ENCODE results near the gene SMAD9.
A peak's percentile ranks its signal among the peaks of the same experiment; 100 is the strongest.

Gene SMAD9

GRCh38 chr13:36919833-36920615, at the start of gene SMAD9:
SMAD9 (minus strand) TSS chr13:36920238; CDS start chr13:36879689, 40,549 bp downstream.
- DNase-seq (ENCODE audit: low read depth in 2 of 2): peak in 1 of 2 donors; percentile 5

- DNase-seq (ENCODE audit: low read depth in 2 of 2): no peak
These were observed 46.4 kb upstream of the SMAD9 start for GRCh38 chr13:36966404-36966803.

DNA sequence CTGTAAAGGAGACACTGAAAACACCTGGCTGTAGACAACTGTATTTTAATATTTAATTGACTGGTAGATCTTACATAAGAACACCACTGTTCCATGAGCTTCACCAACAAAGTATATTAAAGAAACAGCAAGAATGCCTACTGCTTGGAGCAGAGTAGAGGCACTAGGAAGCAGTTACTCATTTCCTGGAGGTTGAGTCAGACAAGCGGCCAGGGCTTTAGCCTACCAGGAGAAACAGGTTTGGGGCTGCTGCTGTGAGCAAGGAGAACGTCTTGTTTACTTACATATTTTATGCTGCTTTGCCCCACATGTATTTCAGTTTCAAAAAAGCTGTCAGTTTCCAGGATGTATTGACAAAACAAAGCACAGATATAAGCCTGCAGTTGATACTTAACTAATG, 45.7 kb upstream of the SMAD9 start:
- DNase-seq (ENCODE audit: low read depth in 2 of 2): no peak

GRCh38 chr13:36959456-36960116, 39.5 kb upstream of the SMAD9 start:
- no peak for DNase-seq (ENCODE audit: low read depth in 2 of 2)

DNA sequence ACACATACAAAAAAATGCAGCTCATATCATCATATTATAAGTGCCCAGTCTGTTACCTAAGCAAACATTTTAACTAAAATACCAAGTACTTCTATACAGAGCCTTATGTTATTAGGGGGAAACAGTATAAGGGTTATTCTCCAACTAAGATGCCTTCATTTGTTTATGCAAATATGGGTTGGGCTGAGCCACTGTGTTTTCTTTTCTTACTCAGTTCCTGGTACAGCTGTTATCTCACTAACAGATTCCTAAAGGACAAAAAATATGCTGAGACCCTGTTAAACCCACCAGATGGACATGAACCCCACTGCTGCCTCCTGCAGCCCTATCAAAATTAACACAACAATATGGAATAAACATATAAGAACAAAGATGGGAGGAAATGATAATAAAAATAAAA, 34.5 kb upstream of the SMAD9 start:
- no peak for DNase-seq (ENCODE audit: low read depth in 2 of 2)

DNA sequence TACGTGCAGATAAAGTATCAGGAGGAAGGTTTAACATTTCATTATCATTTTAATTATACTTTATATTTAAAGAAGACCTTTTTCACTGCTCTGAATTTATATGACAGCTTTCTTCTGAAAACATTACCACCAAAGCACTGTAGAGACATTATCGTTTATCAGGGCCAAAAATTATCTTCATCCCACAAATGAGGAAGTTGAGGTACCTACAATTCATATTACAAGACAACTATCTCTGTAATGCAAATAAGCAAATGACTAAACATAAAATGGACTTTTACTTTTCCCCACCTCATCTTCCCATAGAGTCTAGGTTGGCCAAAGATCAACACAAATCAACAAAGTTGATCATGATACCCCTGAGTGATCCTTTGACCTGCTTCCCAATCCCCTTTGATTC, 30.9 kb upstream of the SMAD9 start:
- DNase-seq (ENCODE audit: low read depth in 2 of 2): no peak

DNA sequence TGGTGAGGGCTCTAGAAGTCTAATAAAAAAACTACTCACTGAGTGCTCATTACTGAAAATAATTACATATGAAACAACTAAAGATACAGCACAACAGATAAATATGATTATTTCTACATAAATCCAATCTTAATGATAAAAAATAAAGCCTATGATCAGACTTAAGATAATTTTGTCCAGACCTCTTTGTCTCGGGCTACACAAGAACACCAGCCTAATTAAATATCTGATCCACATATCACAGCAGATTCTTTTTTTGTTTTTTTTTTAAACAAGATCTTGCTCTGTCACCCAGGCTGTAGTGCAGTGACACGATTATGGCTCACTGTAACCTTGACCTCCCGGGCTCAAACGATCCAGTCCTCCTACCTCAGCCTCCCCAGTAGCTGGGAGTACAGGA, 30.3 kb upstream of the SMAD9 start:
- DNase-seq (ENCODE audit: low read depth in 2 of 2): no peak

- no peak for DNase-seq (ENCODE audit: low read depth in 2 of 2)
These were observed 25.0 kb upstream of the SMAD9 start for GRCh38 chr13:36945078-36945477.

DNA sequence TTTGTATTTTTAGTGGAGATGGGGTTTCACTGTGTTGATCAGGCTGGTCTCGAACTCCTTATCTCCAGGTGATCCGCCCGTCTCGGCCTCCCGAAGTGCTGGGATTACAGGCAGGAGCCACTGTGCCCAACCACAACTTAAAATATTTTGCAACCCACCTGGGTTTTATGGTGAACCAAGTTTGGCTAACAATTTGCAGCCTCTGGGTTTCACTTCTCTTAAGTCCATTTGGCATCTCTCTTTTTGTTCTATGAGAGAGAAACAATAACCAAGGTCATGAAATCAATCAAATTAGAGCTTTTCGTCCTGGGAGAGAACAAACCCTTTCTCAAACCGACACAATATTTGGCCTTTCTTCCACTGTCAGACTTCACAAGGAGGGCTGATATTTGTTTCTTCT, 5.6 kb upstream of the SMAD9 start:
- no peak for DNase-seq (ENCODE audit: low read depth in 2 of 2)

DNA sequence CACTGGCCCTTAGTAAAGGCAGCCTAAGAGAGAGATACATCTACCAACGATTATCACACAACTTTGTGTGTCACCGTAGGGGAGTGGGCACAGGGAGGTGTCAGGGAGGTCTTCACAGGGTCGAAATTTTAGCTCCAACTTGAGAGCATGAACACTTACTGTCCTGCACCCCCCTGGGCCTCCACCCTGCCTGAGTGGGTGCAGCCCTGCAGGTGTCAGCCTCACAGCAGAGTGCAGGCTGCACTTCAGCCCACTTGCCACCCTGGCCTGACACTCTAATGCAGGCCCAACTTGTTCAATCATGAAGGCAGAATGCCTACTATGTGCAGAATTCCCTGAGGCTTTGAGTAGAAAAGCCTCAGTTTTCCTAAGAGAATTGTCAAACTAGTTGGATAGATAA, 4.0 kb upstream of the SMAD9 start:
- DNase-seq (ENCODE audit: low read depth in 2 of 2): no peak

DNA sequence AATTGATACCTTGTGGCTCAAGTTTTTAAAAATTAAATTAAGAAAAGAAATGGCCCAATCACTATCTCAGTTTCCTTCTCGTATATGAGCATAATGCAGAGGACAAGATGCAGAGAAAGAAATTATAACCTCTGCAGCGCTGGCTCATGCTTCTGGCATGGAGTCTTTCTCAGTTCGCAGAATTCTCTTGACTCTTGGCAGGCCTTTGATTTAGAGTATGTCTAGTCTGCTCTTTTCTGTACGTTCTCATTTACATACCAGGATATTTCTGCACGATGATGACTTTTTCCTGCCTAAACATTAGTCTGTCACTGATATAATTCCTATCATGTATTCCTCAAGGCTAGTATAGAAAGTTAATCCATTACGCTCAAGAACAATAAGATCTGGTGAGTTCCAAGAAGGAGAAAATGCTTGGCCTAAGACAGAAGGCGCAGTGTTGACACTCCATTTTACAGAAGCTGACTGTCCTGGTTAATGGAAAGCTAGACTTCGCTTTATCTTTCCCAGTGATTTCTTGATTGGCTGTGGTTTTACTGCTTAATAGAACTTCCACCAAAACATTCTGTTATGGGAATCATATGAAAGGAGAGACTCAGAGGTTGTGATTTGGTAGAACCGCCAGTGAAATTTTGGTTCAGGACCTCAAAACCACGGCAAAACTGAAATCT, 1.7 kb upstream of the SMAD9 start:
- no peak for DNase-seq (ENCODE audit: low read depth in 2 of 2)

GRCh38 chr13:36920616-36921185, 663 bp upstream of the SMAD9 start:
- no peak for DNase-seq (ENCODE audit: low read depth in 2 of 2)

GRCh38 chr13:36919171-36919832, 736 bp downstream of the SMAD9 start:
- no peak for DNase-seq (ENCODE audit: low read depth in 2 of 2)

GRCh38 chr13:36918246-36919131, 1.5 kb downstream of the SMAD9 start:
- DNase-seq (ENCODE audit: low read depth in 2 of 2): no peak

GRCh38 chr13:36917311-36917710, 2.7 kb downstream of the SMAD9 start:
- no peak for DNase-seq (ENCODE audit: low read depth in 2 of 2)

DNA sequence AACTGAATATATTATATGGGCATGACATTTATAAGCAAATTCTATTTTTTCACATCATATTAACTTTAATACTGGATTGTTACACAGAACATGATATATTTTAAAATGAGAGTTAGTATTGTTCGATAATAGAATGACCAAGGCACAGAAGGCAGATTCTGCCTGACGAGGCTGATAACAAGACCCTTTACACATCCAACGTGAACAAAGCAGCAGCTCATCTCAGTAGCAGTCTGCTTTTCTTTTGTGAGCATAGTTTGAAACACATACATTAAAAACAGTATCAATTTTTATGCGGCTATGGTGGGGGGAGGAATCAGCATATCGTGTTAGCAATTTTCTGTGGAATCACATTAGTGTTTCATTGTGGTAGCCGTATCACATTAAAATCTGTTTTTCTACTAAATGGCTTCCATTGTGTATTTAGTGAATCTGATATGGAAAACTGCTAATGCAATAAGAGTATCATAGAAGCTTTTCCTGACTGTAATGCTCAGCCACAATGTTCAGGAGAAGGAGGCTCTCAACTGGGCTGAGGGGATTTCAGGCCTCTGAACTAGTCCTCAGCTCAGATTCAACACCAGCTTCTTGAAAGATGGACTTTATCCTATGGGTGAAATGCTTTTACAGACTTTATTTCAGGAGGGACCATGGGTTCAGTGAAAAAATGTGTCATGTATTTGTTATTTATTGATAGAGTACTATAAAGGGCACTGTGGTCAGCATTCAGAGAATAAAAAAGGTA, 4.0 kb downstream of the SMAD9 start:
- DNase-seq (ENCODE audit: low read depth in 2 of 2): no peak

GRCh38 chr13:36915106-36915505, 4.9 kb downstream of the SMAD9 start:
- no peak for DNase-seq (ENCODE audit: low read depth in 2 of 2)

DNA sequence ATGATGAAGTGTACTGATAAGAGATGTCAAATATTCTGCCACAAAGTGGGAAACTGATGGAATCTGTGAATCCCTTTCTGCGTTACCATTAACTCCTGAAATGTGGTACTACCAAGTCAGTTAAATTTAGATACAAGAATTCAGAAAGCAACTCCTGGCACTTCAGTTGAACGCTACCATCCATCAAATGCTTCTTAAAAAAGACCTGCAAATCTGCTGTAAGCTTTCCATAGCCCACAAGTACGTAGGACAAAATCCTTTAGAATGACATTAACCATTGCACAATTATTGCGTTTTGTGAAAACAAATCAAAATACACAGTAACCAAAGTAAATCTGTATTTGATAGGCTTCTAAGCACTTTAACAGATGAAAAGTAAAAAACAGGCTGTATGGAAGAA, 5.4 kb downstream of the SMAD9 start:
- no peak for DNase-seq (ENCODE audit: low read depth in 2 of 2)

- DNase-seq (ENCODE audit: low read depth in 2 of 2): no peak
These were observed 6.6 kb downstream of the SMAD9 start for GRCh38 chr13:36913463-36913862.

GRCh38 chr13:36912973-36913372, 7.1 kb downstream of the SMAD9 start:
- no peak for DNase-seq (ENCODE audit: low read depth in 2 of 2)
